ENCODE measurements around the gene ZNF140. TPM values are rescaled to one million over a fixed set of nuclear protein-coding genes. Genes with fewer than 3 reads are reported as not detected.

Gene ZNF140
- total and polyA plus RNA-seq, 12 donors = 6.8 to 11.9 (median 9.1) TPM

DNA sequence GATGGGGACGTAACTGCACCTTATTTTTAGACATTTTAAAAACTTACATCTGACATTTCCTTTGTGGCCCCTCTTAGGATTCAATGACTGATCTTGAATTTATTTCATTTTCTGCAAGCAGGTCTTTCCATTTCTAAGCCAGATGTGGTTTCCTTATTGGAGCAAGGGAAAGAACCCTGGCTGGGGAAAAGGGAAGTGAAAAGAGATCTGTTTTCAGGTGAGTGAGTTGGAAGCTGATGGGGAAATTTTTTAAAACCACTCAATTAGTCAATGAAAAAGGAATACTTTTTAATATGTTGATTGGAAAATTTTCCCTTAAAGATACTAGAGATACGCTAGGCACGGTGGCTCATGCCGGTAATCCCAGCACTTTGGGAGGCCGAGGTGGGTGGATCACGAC, 2.6 kb downstream of the ZNF140 start:
- TF ChIP-seq CTCF (IDR thresholded peaks at IDR 0.05) = no peak
- peaks cover 0 to 69% (median 60%) of the 10 kb centered on the region in 9 donors for H3K36me3 ChIP-seq

DNA sequence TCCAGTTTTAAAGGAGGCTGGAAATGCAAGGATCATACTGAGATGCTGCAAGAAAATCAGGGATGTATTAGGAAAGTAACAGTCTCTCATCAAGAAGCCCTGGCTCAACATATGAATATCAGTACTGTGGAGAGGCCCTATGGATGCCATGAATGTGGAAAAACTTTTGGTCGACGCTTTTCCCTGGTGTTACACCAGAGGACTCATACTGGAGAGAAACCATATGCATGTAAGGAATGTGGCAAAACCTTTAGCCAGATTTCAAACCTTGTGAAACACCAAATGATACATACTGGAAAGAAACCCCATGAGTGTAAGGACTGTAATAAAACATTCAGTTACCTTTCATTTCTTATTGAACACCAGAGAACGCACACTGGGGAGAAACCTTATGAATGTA, 24.9 kb downstream of the ZNF140 start:
- H3K9me3 ChIP-seq = peaks cover 22 to 100% (median 100%) of the 10 kb centered on the region in 11 donors
- no peak for TF ChIP-seq CTCF (IDR thresholded peaks at IDR 0.05)
- H3K27ac ChIP-seq = no peak overlapping the region
- 96 to 99% methylated on average over 3 of the region's 3 CpGs for WGBS, 2 donors
- DNase-seq (no peak), ATAC-seq (no peak)
- H3K36me3 ChIP-seq = peaks cover 11 to 100% (median 92%) of the 10 kb centered on the region in 9 donors
- no peak overlapping the region for H3K4me3 ChIP-seq
- no peaks in the 10 kb centered on the region for H3K27me3 ChIP-seq
- intact Hi-C loops (cut with DNase I) = loop anchor here in 1 of 10 donors (5.0 kb wide), 1 partner anchor 48 kb away; no protein-coding TSS in a partner anchor
- no peaks in the 10 kb centered on the region for H3K4me1 ChIP-seq

More for the DNA sequence above, 2.6 kb downstream of the ZNF140 start:
- DNase-seq (no peak), ATAC-seq (no peak)
- Histone ChIP-seq H3K4me3 (no peak overlapping the region), H3K9me3 (peaks cover 0 to 88% (median 71%) of the 10 kb centered on the region in 11 donors), H3K4me1 (peaks cover 0 to 18% (median 11%) of the 10 kb centered on the region in 9 donors), H3K27ac (no peak overlapping the region), H3K27me3 (no peaks in the 10 kb centered on the region)
- intact Hi-C loops (cut with DNase I) = loop anchor here in 2 of 10 donors (5.0 kb wide), 2 partner anchors 44 to 46 kb away; partner anchors contain the start of gene ZNF84 (in 1 of the 2)
- WGBS, 2 donors = 97 to 99% methylated on average over 6 of the region's 6 CpGs

- Histone ChIP-seq H3K9me3 (peaks cover 17 to 100% (median 100%) of the 10 kb centered on the region in 11 donors), H3K4me1 (no peaks in the 10 kb centered on the region), H3K36me3 (peaks cover 8 to 100% (median 86%) of the 10 kb centered on the region in 9 donors), H3K4me3 (no peak overlapping the region), H3K27ac (no peak overlapping the region), H3K27me3 (no peaks in the 10 kb centered on the region)
- no peak for ATAC-seq
- WGBS, 2 donors = 94 to 97% methylated on average over 5 of the region's 5 CpGs
- no peak for TF ChIP-seq CTCF (IDR thresholded peaks at IDR 0.05)
- intact Hi-C loops (cut with DNase I) = loop anchor here in 1 of 10 donors (5.0 kb wide), 1 partner anchor 49 kb away; no protein-coding TSS in a partner anchor
- DNase-seq = no peak
Measured at GRCh38 chr12:133106253-133106652, 25.5 kb downstream of the ZNF140 start.

- no peak for DNase-seq
- Histone ChIP-seq H3K4me1 (no peaks in the 10 kb centered on the region), H3K27me3 (no peaks in the 10 kb centered on the region), H3K4me3 (no peak overlapping the region), H3K9me3 (peaks cover 17 to 100% (median 100%) of the 10 kb centered on the region in 11 donors), H3K27ac (no peak overlapping the region), H3K36me3 (peaks cover 8 to 100% (median 78%) of the 10 kb centered on the region in 9 donors)
- TF ChIP-seq CTCF (IDR thresholded peaks at IDR 0.05) = no peak
- intact Hi-C loops (cut with DNase I) = loop anchor here in 1 of 10 donors (5.0 kb wide), 1 partner anchor 50 kb away; no protein-coding TSS in a partner anchor
- ATAC-seq = no peak
- 93 to 99% methylated on average over 1 of the region's 1 CpG for WGBS, 2 donors
Measured at GRCh38 chr12:133107121-133107520, 26.4 kb downstream of the ZNF140 start.
